T-helper 17 cell (primary cell): ENCODE results near the gene HOXB9. TPM values are rescaled to one million over a fixed set of nuclear protein-coding genes. Genes with fewer than 3 reads are reported as not detected.

Experiments
- ATAC-seq: fragments of 150-1000 bp; cut with Tn5 transposase; 2 replicates; pipeline ENCODE4 v1.10.0; 2021; ENCODE audit warnings: mild to moderate bottlenecking, moderate library complexity
- DNase-seq, 3 donors: peaks; one replicate each; pipeline versions ENCODE4 v3.0.0 to v3.0.0-alpha.2; 2020 to 2021
- H3K9me3 ChIP-seq: one replicate; pipeline ENCODE4 v1.7.0; 2013; ENCODE audit warnings: low read length, mild to moderate bottlenecking; ENCODE audit not compliant: control insufficient read depth, poor library complexity, severe bottlenecking
- H3K27ac Mint-ChIP-seq: one replicate; pipeline ENCODE4 v1.8.0; 2022; ENCODE audit warnings: mild to moderate bottlenecking, moderate library complexity, mixed read lengths
- H3K27me3 Mint-ChIP-seq: one replicate; pipeline ENCODE4 v1.8.0; 2022; ENCODE audit warnings: mixed read lengths
- H3K36me3 Mint-ChIP-seq: one replicate; pipeline ENCODE4 v1.8.0; 2022; ENCODE audit warnings: low read depth, mixed read lengths
- H3K4me1 Mint-ChIP-seq: one replicate; pipeline ENCODE4 v1.8.0; 2022; ENCODE audit warnings: mild to moderate bottlenecking, mixed read lengths
- H3K4me3 Mint-ChIP-seq: one replicate; pipeline ENCODE4 v1.8.0; 2022; ENCODE audit warnings: mild to moderate bottlenecking, moderate library complexity, mixed read lengths
- total RNA-seq, 4 donors: library from RNA in 2 of 4; stranded (reverse) in 2 of 4; gene quantifications; one replicate each; pipeline ENCODE4 v1.2.3 and lab custom pipeline; 2022 to 2026

Gene HOXB9
- total RNA-seq, 2 donors from 2014 or later, result 0.16 TPM; not detected in 1

GRCh38 chr17:48597778-48598631, 28.2 kb downstream of the HOXB9 start:
- no peak for DNase-seq
- H3K4me3 Mint-ChIP-seq, result peak overlapping the region; percentile 89
- peaks cover 40% of the 10 kb centered on the region for H3K4me1 Mint-ChIP-seq
- peaks cover 9% of the 10 kb centered on the region for H3K36me3 Mint-ChIP-seq
- H3K27ac Mint-ChIP-seq, result no peak overlapping the region
- no peaks in the 10 kb centered on the region for H3K9me3 ChIP-seq
- peak; percentile 45 for ATAC-seq
- peaks cover 95% of the 10 kb centered on the region for H3K27me3 Mint-ChIP-seq

- no peak for ATAC-seq
- H3K4me1 Mint-ChIP-seq, result peaks cover 42% of the 10 kb centered on the region
- peaks cover 9% of the 10 kb centered on the region for H3K36me3 Mint-ChIP-seq
- peaks cover 95% of the 10 kb centered on the region for H3K27me3 Mint-ChIP-seq
- no peaks in the 10 kb centered on the region for H3K9me3 ChIP-seq
- H3K4me3 Mint-ChIP-seq, result peak overlapping the region; percentile 89
- DNase-seq, result no peak
- no peak overlapping the region for H3K27ac Mint-ChIP-seq
Measured at GRCh38 chr17:48597528-48597777, 28.7 kb downstream of the HOXB9 start.

DNA sequence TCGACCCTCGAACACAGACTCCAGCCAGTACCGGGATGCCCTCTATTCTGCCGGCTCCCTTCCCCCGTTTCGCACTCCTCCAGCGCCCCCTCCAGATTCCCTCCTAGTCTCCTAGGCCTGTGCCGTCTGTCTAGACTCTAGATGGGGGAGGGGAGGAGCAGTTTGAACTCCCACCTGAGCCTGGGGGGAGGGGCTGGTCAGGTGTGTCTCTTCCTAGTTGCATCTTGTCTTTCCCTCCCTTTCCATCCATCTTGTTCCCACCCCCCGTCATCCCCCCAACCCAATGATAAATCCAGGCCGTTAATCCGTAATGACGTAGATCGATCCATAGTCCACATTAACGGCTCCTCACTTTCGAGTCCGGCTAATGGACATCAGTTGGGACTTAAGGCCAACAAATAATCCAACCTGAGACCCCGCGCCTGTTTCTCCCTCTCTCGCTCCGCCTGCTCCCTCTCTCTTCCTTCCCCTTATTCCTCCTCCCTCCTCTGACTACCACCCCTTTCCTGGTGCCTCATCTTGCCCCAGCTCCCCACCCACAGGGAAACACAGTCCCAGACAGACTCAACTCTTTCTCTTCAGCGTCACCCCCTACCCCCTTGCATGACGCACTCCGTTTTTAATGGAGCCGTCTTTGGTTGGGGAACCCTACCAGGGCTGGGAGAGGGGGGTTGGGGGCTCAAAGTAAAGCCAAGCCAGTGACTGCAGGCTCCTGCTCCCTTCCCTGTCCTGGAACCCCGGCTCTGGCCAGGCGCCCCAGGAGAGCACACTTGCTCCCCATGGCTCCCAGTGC, 29.2 kb downstream of the HOXB9 start:
- H3K27ac Mint-ChIP-seq, result peak overlapping the region; percentile 71
- H3K9me3 ChIP-seq, result no peaks in the 10 kb centered on the region
- H3K4me3 Mint-ChIP-seq, result peak overlapping the region; percentile 89
- peaks cover 9% of the 10 kb centered on the region for H3K36me3 Mint-ChIP-seq
- peaks cover 93% of the 10 kb centered on the region for H3K27me3 Mint-ChIP-seq
- ATAC-seq, result no peak
- H3K4me1 Mint-ChIP-seq, result peaks cover 42% of the 10 kb centered on the region
- no peak for DNase-seq

GRCh38 chr17:48596000-48596734, 30.0 kb downstream of the HOXB9 start:
- Mint-ChIP-seq H3K27ac (peak overlapping the region; percentile 71), H3K36me3 (peaks cover 9% of the 10 kb centered on the region)

GRCh38 chr17:48595278-48595999, 30.7 kb downstream of the HOXB9 start:
- ATAC-seq (no peak), DNase-seq (no peak)
- H3K36me3 Mint-ChIP-seq, result peaks cover 8% of the 10 kb centered on the region
- peaks cover 42% of the 10 kb centered on the region for H3K4me1 Mint-ChIP-seq
- H3K9me3 ChIP-seq, result no peaks in the 10 kb centered on the region
- peak overlapping the region; percentile 70 for H3K4me3 Mint-ChIP-seq
- peaks cover 93% of the 10 kb centered on the region for H3K27me3 Mint-ChIP-seq
- H3K27ac Mint-ChIP-seq, result no peak overlapping the region

More at GRCh38 chr17:48596000-48596734, 30.0 kb downstream of the HOXB9 start:
- DNase-seq, result no peak
- Mint-ChIP-seq H3K4me1 (peaks cover 42% of the 10 kb centered on the region), H3K4me3 (peak overlapping the region; percentile 89), H3K27me3 (peaks cover 93% of the 10 kb centered on the region)
- H3K9me3 ChIP-seq, result no peaks in the 10 kb centered on the region
- ATAC-seq, result peak; percentile 42

- H3K9me3 ChIP-seq, result no peaks in the 10 kb centered on the region
- Mint-ChIP-seq H3K4me3 (no peak overlapping the region), H3K4me1 (peaks cover 42% of the 10 kb centered on the region), H3K27ac (no peak overlapping the region), H3K27me3 (peaks cover 93% of the 10 kb centered on the region), H3K36me3 (peaks cover 6% of the 10 kb centered on the region)
- DNase-seq, result no peak
- no peak for ATAC-seq
Measured at GRCh38 chr17:48594538-48595277, 31.4 kb downstream of the HOXB9 start.

GRCh38 chr17:48593840-48594537, 32.2 kb downstream of the HOXB9 start:
- DNase-seq (peak; percentile 74 to 85 (median 78)), ATAC-seq (peak; percentile 77)
- H3K9me3 ChIP-seq, result no peaks in the 10 kb centered on the region
- H3K27me3 Mint-ChIP-seq, result peaks cover 93% of the 10 kb centered on the region
- peaks cover 42% of the 10 kb centered on the region for H3K4me1 Mint-ChIP-seq
- H3K36me3 Mint-ChIP-seq, result peaks cover 6% of the 10 kb centered on the region
- peak overlapping the region; percentile 88 for H3K4me3 Mint-ChIP-seq
- H3K27ac Mint-ChIP-seq, result no peak overlapping the region

GRCh38 chr17:48593126-48593829, 32.9 kb downstream of the HOXB9 start, which contains the start of gene HOXB5:
TSS of gene HOXB5 (minus strand) at chr17:48593779. CDS start at chr17:48593682, 97 bp downstream.
- H3K36me3 Mint-ChIP-seq, result peaks cover 6% of the 10 kb centered on the region
- peak within 1 kb of the TSS; percentile 49 for H3K27ac Mint-ChIP-seq
- no peak for DNase-seq
- H3K4me3 Mint-ChIP-seq, result peak within 1 kb of the TSS; percentile 88
- H3K27me3 Mint-ChIP-seq, result peaks cover 93% of the 10 kb centered on the region
- H3K9me3 ChIP-seq, result no peaks in the 10 kb centered on the region
- ATAC-seq, result peak; percentile 32
- H3K4me1 Mint-ChIP-seq, result peaks cover 40% of the 10 kb centered on the region

DNA sequence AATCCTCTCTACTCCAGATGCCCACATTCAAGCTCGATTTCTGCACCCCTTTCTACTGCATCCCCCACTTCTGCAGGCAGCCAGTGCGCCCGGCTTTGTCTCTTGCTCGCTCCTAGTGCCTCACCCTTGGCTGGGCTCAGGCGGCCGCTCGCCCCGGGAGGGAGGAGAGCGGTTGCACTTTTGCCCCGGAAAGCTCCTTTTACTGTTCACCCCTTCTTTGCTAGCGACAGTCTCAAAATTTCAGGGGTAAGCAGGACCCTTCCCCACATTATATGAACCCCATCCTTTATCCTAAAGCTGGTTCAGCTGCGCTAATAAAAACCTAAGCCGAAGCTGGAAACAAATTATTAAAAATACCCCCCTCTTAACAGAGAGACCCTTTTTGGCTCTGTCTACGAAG, 33.6 kb downstream of the HOXB9 start:
- peaks cover 36% of the 10 kb centered on the region for H3K4me1 Mint-ChIP-seq
- ATAC-seq, result peak; percentile 28
- peaks cover 93% of the 10 kb centered on the region for H3K27me3 Mint-ChIP-seq
- no peak for DNase-seq
- H3K4me3 Mint-ChIP-seq, result peak overlapping the region; percentile 88
- peak overlapping the region; percentile 49 for H3K27ac Mint-ChIP-seq
- no peaks in the 10 kb centered on the region for H3K9me3 ChIP-seq
- peaks cover 5% of the 10 kb centered on the region for H3K36me3 Mint-ChIP-seq

DNA sequence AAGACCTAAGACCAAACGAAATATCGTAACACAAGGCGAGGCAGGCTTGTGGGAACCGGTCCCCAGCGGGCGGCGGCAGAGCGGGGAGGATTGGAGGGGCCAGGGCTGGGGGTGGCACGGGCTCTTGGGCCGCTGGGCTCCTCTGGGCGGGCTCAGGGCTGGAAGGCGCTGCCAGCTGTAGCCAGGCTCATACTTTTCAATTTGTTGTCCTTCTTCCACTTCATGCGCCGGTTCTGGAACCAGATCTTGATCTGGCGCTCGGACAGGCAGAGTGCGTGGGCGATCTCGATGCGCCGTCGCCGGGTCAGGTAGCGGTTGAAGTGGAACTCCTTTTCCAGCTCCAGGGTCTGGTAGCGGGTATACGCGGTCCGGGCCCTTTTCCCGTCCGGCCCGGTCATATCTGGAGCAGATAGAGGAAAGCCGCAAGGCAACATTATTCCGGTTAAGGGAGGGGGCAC, 34.1 kb downstream of the HOXB9 start:
- H3K4me1 Mint-ChIP-seq, result peaks cover 33% of the 10 kb centered on the region
- no peak for DNase-seq
- peaks cover 4% of the 10 kb centered on the region for H3K36me3 Mint-ChIP-seq
- H3K4me3 Mint-ChIP-seq, result peak overlapping the region; percentile 12
- no peak for ATAC-seq
- H3K27me3 Mint-ChIP-seq, result peaks cover 93% of the 10 kb centered on the region
- H3K27ac Mint-ChIP-seq, result no peak overlapping the region
- H3K9me3 ChIP-seq, result no peaks in the 10 kb centered on the region
